HepG2 (cell line): ENCODE measurements around the gene AEN. TPM values are rescaled to one million over a fixed set of nuclear protein-coding genes. Genes with fewer than 3 reads are reported as not detected.

Experiments
- HIVEP1 ChIP-seq: sonication (generic); formaldehyde crosslinking; IDR thresholded peaks from 2 replicates; pipeline ENCODE4 v1.4.0; 2020; ENCODE audit warnings: mild to moderate bottlenecking, missing genetic modification reagents
- MAX ChIP-seq: IDR thresholded peaks from 2 replicates; pipeline ENCODE4 v1.6.1; 2012; ENCODE audit warnings: inconsistent platforms
- NFATC3 ChIP-seq: sonication (generic); formaldehyde crosslinking; IDR thresholded peaks from 2 replicates; pipeline ENCODE4 v1.5.1; 2020; ENCODE audit warnings: mild to moderate bottlenecking, missing genetic modification reagents
- NPAS2 ChIP-seq: sonication (generic); formaldehyde crosslinking; IDR thresholded peaks from 2 replicates; pipeline ENCODE4 v1.8.0; 2022; ENCODE audit warnings: mild to moderate bottlenecking, missing genetic modification reagents, borderline replicate concordance
- NR0B2 ChIP-seq: sonication (generic); formaldehyde crosslinking; IDR thresholded peaks from 2 replicates; pipeline ENCODE4 v1.4.0; 2020; ENCODE audit warnings: mild to moderate bottlenecking, missing genetic modification reagents
- NR2F6 ChIP-seq, 2 experiments: IDR thresholded peaks; 2 replicates each; pipeline ENCODE4 v1.6.1; 2016; ENCODE audit warnings: antibody characterized with exemption in 1 of 2, mild to moderate bottlenecking in 1 of 2
- SALL1 ChIP-seq: sonication (generic); formaldehyde crosslinking; IDR thresholded peaks from 2 replicates; pipeline ENCODE4 v1.8.0; 2022; ENCODE audit warnings: mild to moderate bottlenecking, missing genetic modification reagents
- SAP130 ChIP-seq: IDR thresholded peaks from 2 replicates; pipeline ENCODE4 v1.6.1; 2016; ENCODE audit warnings: low read depth
- SIN3B ChIP-seq: fragments of 150-350 bp; IDR thresholded peaks from 2 replicates; pipeline ENCODE4 v1.6.1; 2014; ENCODE audit warnings: low read length
- U2AF2 ChIP-seq: fragments of 200-400 bp; formaldehyde crosslinking; IDR thresholded peaks from 2 replicates; pipeline ENCODE4 v1.6.1; 2017; ENCODE audit warnings: low read depth, mild to moderate bottlenecking, low read length
- XBP1 ChIP-seq: sonication (generic); formaldehyde crosslinking; IDR thresholded peaks from 2 replicates; pipeline ENCODE4 v1.5.0; 2020; ENCODE audit warnings: missing genetic modification reagents
- ZBTB34 ChIP-seq: sonication (generic); formaldehyde crosslinking; IDR thresholded peaks from 2 replicates; pipeline ENCODE4 v1.8.0; 2022; ENCODE audit warnings: mild to moderate bottlenecking, missing genetic modification reagents
- ZBTB44 ChIP-seq: sonication (generic); formaldehyde crosslinking; IDR thresholded peaks from 2 replicates; pipeline ENCODE4 v1.4.0; 2020; ENCODE audit warnings: missing genetic modification reagents
- ZBTB49 ChIP-seq: sonication (generic); formaldehyde crosslinking; IDR thresholded peaks from 2 replicates; pipeline ENCODE4 v1.4.0; 2020; ENCODE audit warnings: missing genetic modification reagents, borderline replicate concordance
- ZNF3 ChIP-seq: IDR thresholded peaks from 2 replicates; pipeline ENCODE4 v1.7.0; 2017; ENCODE audit warnings: inconsistent platforms
- ZNF546 ChIP-seq: sonication (generic); formaldehyde crosslinking; conservative IDR thresholded peaks from 2 replicates; pipeline ENCODE4 v1.8.1; 2023; ENCODE audit warnings: mild to moderate bottlenecking, missing genetic modification reagents
- ZNF562 ChIP-seq: sonication (generic); formaldehyde crosslinking; IDR thresholded peaks from 2 replicates; pipeline ENCODE4 v1.8.0; 2022; ENCODE audit warnings: missing genetic modification reagents, borderline replicate concordance
- ZNF569 ChIP-seq: sonication (generic); formaldehyde crosslinking; IDR thresholded peaks from 2 replicates; pipeline ENCODE4 v1.5.0; 2020; ENCODE audit warnings: mild to moderate bottlenecking, missing genetic modification reagents, moderate library complexity, borderline replicate concordance
- ZNF607 ChIP-seq: sonication (generic); formaldehyde crosslinking; IDR thresholded peaks from 2 replicates; pipeline ENCODE4 v1.5.1; 2020; ENCODE audit warnings: missing genetic modification reagents, mild to moderate bottlenecking, borderline replicate concordance
- ZNF615 ChIP-seq: sonication (generic); formaldehyde crosslinking; IDR thresholded peaks from 2 replicates; pipeline ENCODE4 v1.5.0; 2020; ENCODE audit warnings: mild to moderate bottlenecking, missing genetic modification reagents, borderline replicate concordance
- ZNF704 ChIP-seq: sonication (generic); formaldehyde crosslinking; IDR thresholded peaks from 2 replicates; pipeline ENCODE4 v1.8.1; 2023; ENCODE audit warnings: mild to moderate bottlenecking, inconsistent platforms, moderate library complexity, missing genetic modification reagents, borderline replicate concordance
- ZNF850 ChIP-seq: sonication (generic); formaldehyde crosslinking; conservative IDR thresholded peaks from 2 replicates; pipeline ENCODE4 v1.9.0; 2021; ENCODE audit warnings: mild to moderate bottlenecking, missing genetic modification reagents
- polyA plus RNA-seq, 8 experiments: library from polyadenylated mRNA; depleted of rRNA in 3 of 8; stranded (reverse) in 7 of 8; unstranded in 1 of 8; fragments of >200 nt; fragmentation: Illumina TruSeq in 4 of 8; extraction: Trizol in 4 of 8; gene quantifications; 2 replicates each; pipeline versions ENCODE4 v1.2.1 to v1.2.3, GENCODE V29; 2011 to 2016; ENCODE audit warnings: low read depth in 4 of 8, missing spikeins in 1 of 8, mixed read lengths in 1 of 8; ENCODE audit not compliant: insufficient read depth in 1 of 8
- total RNA-seq, 5 experiments: library from RNA; depleted of rRNA; stranded (reverse); fragments of >200 nt; fragmentation: Illumina TruSeq; extraction: Trizol; gene quantifications; 2 replicates each; pipeline ENCODE4 v1.2.3, GENCODE V29; 2016; ENCODE audit warnings: low read depth in 1 of 5

The AEN gene
- total and polyA plus RNA-seq, 2 of the 13 experiments (the other 11 are each of a cell fraction or from before 2014, with no cell fraction given) = 51.3 to 118 TPM

- TF ChIP-seq MAX (peak; percentile 100), ZBTB44 (CRISPR knock-in tag) (no peak), NPAS2 (CRISPR knock-in tag) (0 out of 2 replicates have a peak, but pooled peaks have one; percentile 72), XBP1 (no peak), NFATC3 (no peak), ZNF569 (CRISPR knock-in tag) (0 out of 2 replicates have a peak, but pooled peaks have one; percentile 57), SAP130 (CRISPR knock-in tag) (peak; percentile 99), ZNF704 (peak; percentile 34; the same call in 1 of the 2 replicates), ZBTB34 (no peak), ZNF562 (CRISPR knock-in tag) (no peak), ZNF615 (CRISPR knock-in tag) (no peak), ZNF546 (0 out of 2 replicates have a peak, but pooled peaks have one; percentile 35), HIVEP1 (CRISPR knock-in tag) (peak; percentile 70; the same call in 1 of the 2 replicates), ZBTB49 (no peak), NR0B2 (CRISPR knock-in tag) (peak; percentile 94), NR2F6 (IDR thresholded peaks at IDR 0.05) (no peak), NR2F6 (CRISPR knock-in tag; IDR thresholded peaks at IDR 0.05) (no peak), ZNF3 (CRISPR knock-in tag) (no peak), SIN3B (peak; percentile 85; the same call in 1 of the 2 replicates), ZNF607 (CRISPR knock-in tag) (0 out of 2 replicates have a peak, but pooled peaks have one; percentile 55), SALL1 (CRISPR knock-in tag) (peak; percentile 80), U2AF2 (no peak), ZNF850 (CRISPR knock-in tag) (0 out of 2 replicates have a peak, but pooled peaks have one; percentile 57)
Observed at GRCh38 chr15:88620995-88621772, at the start of gene AEN (continued).
